ES-I3 (cell line): ENCODE data around the gene OCSTAMP.
A peak's percentile ranks its signal among the peaks of the same experiment; 100 is the strongest.

ENCODE experiments used
- H3K36me3 ChIP-seq: 2 replicates; pipeline ENCODE4 v1.6.1; 2013; ENCODE audit warnings: mild to moderate bottlenecking, low read length, control low read depth, moderate library complexity; ENCODE audit not compliant: insufficient read depth
- H3K4me1 ChIP-seq: 2 replicates; pipeline ENCODE4 v1.6.1; 2013; ENCODE audit warnings: mild to moderate bottlenecking, control low read depth, low read length; ENCODE audit not compliant: insufficient read depth
- H3K9ac ChIP-seq: 2 replicates; pipeline ENCODE4 v1.6.1; 2013; ENCODE audit warnings: low read depth, mild to moderate bottlenecking, low read length, moderate library complexity
- H3K9me3 ChIP-seq: 2 replicates; pipeline ENCODE4 v1.6.1; 2013; ENCODE audit warnings: mild to moderate bottlenecking, low read length, moderate library complexity; ENCODE audit not compliant: control insufficient read depth, insufficient read depth

OCSTAMP gene

DNA sequence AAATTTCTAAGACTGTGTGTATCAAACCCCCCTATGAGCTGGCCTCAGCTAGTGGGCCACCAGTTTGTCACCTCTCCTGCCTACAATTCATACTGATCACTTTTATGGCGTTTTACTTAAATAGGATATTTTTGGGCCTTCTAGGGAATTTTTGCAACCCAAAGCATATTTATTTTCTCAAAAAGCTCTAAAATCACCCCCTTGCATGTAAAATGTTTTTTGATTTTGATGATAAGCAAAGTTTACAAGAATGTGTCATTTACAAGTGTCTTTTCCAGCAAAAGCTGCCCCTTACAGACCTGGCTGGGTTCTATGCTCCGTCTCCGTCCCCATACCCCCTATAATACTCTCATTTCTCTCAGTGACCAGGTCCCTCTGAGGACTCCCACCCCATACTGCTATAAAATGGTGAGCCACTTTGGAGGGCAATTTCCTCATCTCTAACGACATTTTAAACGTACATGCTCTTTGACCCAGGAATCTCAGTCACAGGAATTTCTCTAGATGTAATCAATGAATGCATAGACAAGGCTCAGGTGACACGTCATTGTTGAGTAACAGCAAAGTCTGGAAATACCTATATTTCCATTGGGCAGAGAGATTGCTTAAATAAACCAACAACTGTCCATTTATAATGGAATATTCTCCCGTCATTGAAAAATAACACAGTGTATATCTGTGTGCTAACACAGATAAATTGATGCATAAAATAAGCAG lies 13.9 kb upstream of the OCSTAMP start:
- Histone ChIP-seq H3K9ac (no peak overlapping the region), H3K9me3 (no peaks in the 10 kb centered on the region), H3K36me3 (no peaks in the 10 kb centered on the region), H3K4me1 (peaks cover 12% of the 10 kb centered on the region; the same call in 1 of the 2 replicates)

- H3K36me3 ChIP-seq = no peaks in the 10 kb centered on the region
- H3K9ac ChIP-seq = no peak overlapping the region
- H3K9me3 ChIP-seq = no peaks in the 10 kb centered on the region
- peaks cover 12% of the 10 kb centered on the region; the same call in 1 of the 2 replicates for H3K4me1 ChIP-seq
Measured at GRCh38 chr20:46563860-46564221, 13.4 kb upstream of the OCSTAMP start.

GRCh38 chr20:46563170-46563859 lies 12.9 kb upstream of the OCSTAMP start:
- H3K36me3 ChIP-seq = no peaks in the 10 kb centered on the region
- H3K9ac ChIP-seq = peak overlapping the region; percentile 51
- peaks cover 12% of the 10 kb centered on the region; the same call in 1 of the 2 replicates for H3K4me1 ChIP-seq
- H3K9me3 ChIP-seq = no peaks in the 10 kb centered on the region

DNA sequence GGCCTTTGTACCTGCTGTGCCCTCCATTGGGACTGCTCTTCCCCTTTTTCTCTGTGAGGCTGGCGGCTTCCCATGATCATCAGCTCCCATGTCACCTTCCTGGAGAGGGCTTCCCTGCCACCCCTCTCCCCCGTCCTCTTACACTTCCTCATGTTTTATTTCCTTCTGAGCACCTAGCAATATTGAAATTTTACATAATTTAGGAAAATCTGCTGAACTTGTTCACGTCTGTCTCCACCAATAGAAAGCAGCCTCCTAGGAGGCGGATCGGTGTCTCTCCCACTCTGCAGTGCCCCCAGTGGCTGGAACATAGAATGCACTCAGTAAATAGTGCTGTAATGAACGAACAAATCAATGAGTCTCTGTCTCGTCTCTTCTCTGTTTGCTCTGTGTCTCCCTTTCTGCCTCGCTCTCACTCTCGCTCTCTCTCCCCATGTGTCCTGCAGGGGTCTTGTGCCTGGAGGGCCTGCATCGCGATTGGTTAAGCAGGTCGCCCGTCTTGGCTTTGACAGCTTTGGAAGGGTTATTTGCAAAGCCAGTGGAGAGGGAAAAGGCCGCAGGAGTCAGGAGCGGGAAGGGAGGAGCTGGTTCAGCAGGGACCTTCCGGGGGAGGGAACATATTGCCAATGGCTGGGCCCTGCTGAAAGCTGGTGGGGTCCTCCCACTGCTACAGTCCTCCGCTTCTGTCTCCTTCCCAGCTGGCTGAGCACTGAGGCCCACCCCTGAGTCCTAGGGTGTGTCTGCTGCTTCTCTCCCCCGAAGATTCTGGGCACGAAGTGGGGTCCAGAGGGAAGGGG lies 12.1 kb upstream of the OCSTAMP start:
- Histone ChIP-seq H3K4me1 (peaks cover 12% of the 10 kb centered on the region; the same call in 1 of the 2 replicates), H3K9me3 (no peaks in the 10 kb centered on the region), H3K36me3 (no peaks in the 10 kb centered on the region), H3K9ac (peak overlapping the region; percentile 51)

DNA sequence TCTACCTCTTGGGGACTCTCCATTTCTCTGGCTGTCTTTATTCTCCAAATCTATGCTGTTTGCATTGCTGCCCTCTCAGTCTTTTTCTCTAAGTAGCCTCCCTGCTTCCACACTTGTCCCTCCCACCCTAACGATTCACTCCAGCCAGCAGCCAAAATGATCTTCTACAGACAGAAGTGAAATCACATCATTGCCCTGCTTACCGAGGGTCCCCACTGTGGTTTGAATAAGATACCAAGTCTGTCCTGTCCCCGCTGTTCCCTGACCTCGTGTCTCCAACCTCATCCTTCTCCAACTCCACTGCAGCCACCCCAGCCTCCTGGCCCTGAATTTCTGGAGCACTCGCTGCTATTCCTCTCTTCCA lies 11.5 kb upstream of the OCSTAMP start:
- Histone ChIP-seq H3K9me3 (no peaks in the 10 kb centered on the region), H3K36me3 (no peaks in the 10 kb centered on the region), H3K9ac (peak overlapping the region; percentile 51), H3K4me1 (peaks cover 13% of the 10 kb centered on the region; the same call in 1 of the 2 replicates)

- Histone ChIP-seq H3K36me3 (no peaks in the 10 kb centered on the region), H3K9ac (no peak overlapping the region)
Measured at GRCh38 chr20:46559685-46560440, 9.4 kb upstream of the OCSTAMP start.

DNA sequence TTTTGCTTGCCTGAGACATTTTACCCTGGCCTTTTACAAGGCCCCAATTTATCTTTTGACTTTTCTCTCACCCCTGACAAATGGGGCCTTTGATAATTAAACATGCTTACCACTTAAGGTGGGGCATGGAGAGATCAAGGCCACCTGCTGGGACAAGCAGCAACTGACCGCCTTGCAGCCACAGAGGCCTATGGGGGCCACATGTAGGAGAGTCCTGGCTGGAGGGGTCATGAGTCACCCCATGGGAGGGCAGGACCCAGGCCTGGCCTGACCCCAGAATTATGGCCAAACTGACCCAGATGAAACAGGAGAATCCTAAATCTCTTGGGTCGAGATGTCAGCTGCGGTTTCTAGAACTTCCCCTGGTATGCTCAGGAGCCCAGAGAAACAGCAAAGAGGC lies 8.5 kb upstream of the OCSTAMP start:
- Histone ChIP-seq H3K4me1 (peaks cover 30% of the 10 kb centered on the region), H3K9ac (no peak overlapping the region), H3K9me3 (no peaks in the 10 kb centered on the region), H3K36me3 (no peaks in the 10 kb centered on the region)

More at GRCh38 chr20:46559685-46560440, 9.4 kb upstream of the OCSTAMP start:
- H3K9me3 ChIP-seq = no peaks in the 10 kb centered on the region
- peaks cover 27% of the 10 kb centered on the region for H3K4me1 ChIP-seq

GRCh38 chr20:46558511-46558959 lies 8.1 kb upstream of the OCSTAMP start:
- H3K4me1 ChIP-seq = peaks cover 28% of the 10 kb centered on the region
- H3K9ac ChIP-seq = no peak overlapping the region
- no peaks in the 10 kb centered on the region for H3K9me3 ChIP-seq
- no peaks in the 10 kb centered on the region for H3K36me3 ChIP-seq

DNA sequence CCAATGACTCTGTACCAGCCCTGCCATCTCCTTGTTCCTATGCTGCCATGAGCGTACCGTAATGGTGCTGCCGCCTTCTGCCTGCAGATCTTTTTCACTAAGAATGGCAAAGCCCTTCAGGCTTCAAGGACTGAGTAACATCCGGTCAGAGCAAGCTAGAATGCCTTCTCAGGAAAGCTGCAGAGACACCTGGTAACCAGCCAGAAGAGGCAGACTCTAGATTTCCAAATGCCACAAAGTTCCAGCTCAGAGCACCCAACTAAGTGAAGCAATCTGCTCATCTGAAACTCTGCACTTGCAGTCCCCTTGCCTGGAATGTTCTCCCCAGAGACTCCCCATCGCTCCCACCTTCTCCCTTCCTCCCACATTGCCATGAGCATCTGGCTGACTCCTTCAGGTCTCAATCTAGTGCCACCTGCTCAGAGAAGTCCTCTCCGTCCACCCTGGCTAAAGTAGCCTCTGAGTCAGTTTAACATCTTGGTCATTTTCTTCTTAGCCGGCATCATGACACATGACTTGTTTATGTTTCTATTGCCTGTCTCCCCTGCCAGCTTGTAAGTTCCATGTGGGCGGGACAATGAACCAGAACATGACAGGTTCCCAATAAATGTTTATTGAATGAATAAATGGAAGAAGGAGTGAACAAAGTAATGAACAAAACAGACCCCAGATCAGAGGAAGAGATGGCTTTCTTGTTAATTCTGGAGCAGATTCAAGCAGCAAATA lies 6.9 kb upstream of the OCSTAMP start:
- H3K9ac ChIP-seq = no peak overlapping the region
- peaks cover 30% of the 10 kb centered on the region for H3K4me1 ChIP-seq
- no peaks in the 10 kb centered on the region for H3K9me3 ChIP-seq
- no peaks in the 10 kb centered on the region for H3K36me3 ChIP-seq

DNA sequence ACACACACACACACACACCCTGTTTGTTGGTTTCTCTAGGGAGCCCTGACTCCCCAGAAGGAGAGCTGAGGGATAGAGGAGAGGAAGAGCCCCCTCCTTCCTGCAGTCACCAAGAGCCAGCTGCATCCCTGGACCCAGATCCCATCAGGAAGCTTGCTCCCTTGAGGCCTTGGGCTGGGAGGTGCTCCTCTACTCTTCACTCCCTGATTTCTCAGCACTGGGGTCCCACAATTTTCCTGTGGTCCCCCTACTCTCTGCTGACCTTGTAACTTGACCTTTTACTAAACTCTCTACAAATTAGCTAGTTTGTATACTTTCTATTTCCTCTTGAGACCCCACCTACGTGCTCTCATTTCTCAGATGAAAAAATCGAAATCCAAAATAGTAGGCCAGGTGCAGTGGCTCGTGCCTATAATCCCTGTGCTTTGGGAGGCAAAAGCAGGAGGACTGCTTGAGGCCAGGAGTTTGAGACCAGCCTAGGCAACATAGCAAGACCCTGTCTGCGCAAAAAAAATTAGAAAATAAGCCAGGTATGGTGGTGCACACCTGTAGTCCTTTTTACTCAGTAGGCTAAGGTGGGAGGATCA lies 5.0 kb upstream of the OCSTAMP start:
- peaks cover 32% of the 10 kb centered on the region for H3K4me1 ChIP-seq
- H3K36me3 ChIP-seq = no peaks in the 10 kb centered on the region
- no peaks in the 10 kb centered on the region for H3K9me3 ChIP-seq
- no peak overlapping the region for H3K9ac ChIP-seq

GRCh38 chr20:46554828-46555227 lies 4.4 kb upstream of the OCSTAMP start:
- Histone ChIP-seq H3K36me3 (no peaks in the 10 kb centered on the region), H3K4me1 (peaks cover 32% of the 10 kb centered on the region), H3K9ac (no peak overlapping the region), H3K9me3 (no peaks in the 10 kb centered on the region)

DNA sequence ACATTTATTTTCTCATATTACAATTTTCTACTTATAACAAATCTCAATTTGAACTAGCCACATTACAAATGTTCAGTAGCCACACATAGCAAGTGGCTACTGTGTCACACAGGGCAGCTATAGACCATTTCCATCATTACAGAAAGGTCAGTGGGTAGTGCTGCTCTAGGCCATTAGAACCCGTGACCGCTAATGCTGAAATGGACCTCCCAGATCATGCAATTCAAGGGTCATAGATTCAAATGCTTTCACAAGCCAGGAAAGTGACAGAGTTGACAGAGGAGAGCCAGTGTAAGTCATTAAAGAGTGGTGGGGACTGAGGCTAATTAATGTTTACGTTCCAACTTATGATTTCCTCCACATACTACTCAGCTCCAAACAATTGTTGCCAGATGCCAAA lies 3.5 kb upstream of the OCSTAMP start:
- H3K9ac ChIP-seq = no peak overlapping the region

More for the DNA sequence above, 3.5 kb upstream of the OCSTAMP start:
- Histone ChIP-seq H3K9me3 (no peaks in the 10 kb centered on the region), H3K4me1 (peaks cover 32% of the 10 kb centered on the region), H3K36me3 (no peaks in the 10 kb centered on the region)
